H1 (cell line): ENCODE data around the gene FAM98C. TPM values are rescaled to one million over a fixed set of nuclear protein-coding genes. Genes with fewer than 3 reads are reported as not detected.
A peak's percentile ranks its signal among the peaks of the same experiment; 100 is the strongest.

ENCODE experiments used
- CTCF ChIA-PET: fragments of 300-600 bp; sonication (Branson Sonifier 250); formaldehyde crosslinking; loops from one replicate; lab custom pipeline; 2021; ENCODE audit not compliant: partially characterized antibody; lab: Charles Lee
- POLR2A ChIA-PET: fragments of 300-600 bp; sonication (Branson Sonifier 250); formaldehyde crosslinking; loops from one replicate; lab custom pipeline; 2021; ENCODE audit warnings: inconsistent platforms; ENCODE audit not compliant: partially characterized antibody; lab: Charles Lee
- DNase-seq, 2 experiments: peaks; one replicate each; pipeline versions ENCODE4 v3.0.0 to v3.0.0-alpha.2; 2010 to 2022; ENCODE audit warnings: low spot score in 2 of 2, low read depth in 1 of 2, mixed read lengths in 1 of 2
- FAIRE-seq: peaks from 2 replicates; lab custom pipeline; 2011; peaks lifted over from hg19 to GRCh38; lab: Jason Lieb, UNC
- H2AFZ ChIP-seq: 2 replicates; pipeline ENCODE4 v1.8.1; 2012; ENCODE audit warnings: low read length, inconsistent platforms
- H2AK5ac ChIP-seq: 2 replicates; pipeline ENCODE4 v1.6.1; 2013; ENCODE audit warnings: low read depth, low read length
- H2BK120ac ChIP-seq: replicated peaks from 2 replicates; pipeline ENCODE3; 2013; ENCODE audit warnings: low read depth, low read length, inconsistent platforms
- H2BK12ac ChIP-seq: 2 replicates; pipeline ENCODE4 v1.6.1; 2013; ENCODE audit warnings: low read depth, low read length
- H2BK15ac ChIP-seq: 2 replicates; pipeline ENCODE4 v1.6.1; 2013; ENCODE audit warnings: low read length
- H2BK20ac ChIP-seq: 2 replicates; pipeline ENCODE4 v1.6.1; 2013; ENCODE audit warnings: low read length
- H2BK5ac ChIP-seq: 2 replicates; pipeline ENCODE4 v1.6.1; 2013; ENCODE audit warnings: low read depth, low read length
- H3K14ac ChIP-seq: 2 replicates; pipeline ENCODE4 v1.6.1; 2013; ENCODE audit warnings: inconsistent platforms; ENCODE audit not compliant: insufficient read length
- H3K18ac ChIP-seq: 2 replicates; pipeline ENCODE4 v1.6.1; 2013; ENCODE audit warnings: low read length; ENCODE audit errors: extremely low read depth
- H3K23ac ChIP-seq: 2 replicates; pipeline ENCODE4 v1.6.1; 2013; ENCODE audit warnings: inconsistent platforms; ENCODE audit not compliant: insufficient read length
- H3K23me2 ChIP-seq: 2 replicates; pipeline ENCODE4 v1.6.1; 2013; ENCODE audit warnings: low read depth, low read length
- H3K27ac ChIP-seq: 2 replicates; pipeline ENCODE4 v1.6.1; 2011; ENCODE audit warnings: low read depth, low read length, inconsistent platforms
- H3K27me3 ChIP-seq, 4 experiments: replicated peaks in 1 of 4; 1 replicate in 1 of 4; 2 replicates in 3 of 4; pipeline versions ENCODE4 v1.6.1 to v1.8.1; 2011 to 2013; ENCODE audit warnings: low read length in 3 of 4, mild to moderate bottlenecking in 3 of 4, inconsistent platforms in 2 of 4, mixed read lengths in 2 of 4, moderate library complexity in 1 of 4; ENCODE audit not compliant: control insufficient read depth in 3 of 4, insufficient read depth in 3 of 4; ENCODE audit errors: extremely low read depth in 1 of 4
- H3K36me3 ChIP-seq, 4 experiments: 2 replicates each; pipeline versions ENCODE4 v1.6.1 to v1.8.1; 2011 to 2013; ENCODE audit warnings: mild to moderate bottlenecking in 4 of 4, low read length in 3 of 4, moderate library complexity in 2 of 4, control low read depth in 1 of 4, inconsistent platforms in 1 of 4; ENCODE audit not compliant: insufficient read depth in 4 of 4, control insufficient read depth in 2 of 4
- H3K4ac ChIP-seq: replicated peaks from 2 replicates; pipeline ENCODE3; 2013; ENCODE audit warnings: low read length, low read depth, mixed read lengths, inconsistent platforms; ENCODE audit not compliant: insufficient read length
- H3K4me1 ChIP-seq, 4 experiments: replicated peaks in 1 of 4; 1 replicate in 1 of 4; 2 replicates in 3 of 4; pipeline versions ENCODE4 v1.6.1 to v1.8.1; 2011 to 2013; ENCODE audit warnings: low read length in 3 of 4, inconsistent platforms in 2 of 4, mixed read lengths in 1 of 4; ENCODE audit not compliant: insufficient read depth in 4 of 4, control insufficient read depth in 3 of 4
- H3K4me2 ChIP-seq, 2 experiments: 2 replicates each; pipeline versions ENCODE4 v1.6.1 to v1.8.1; 2011 to 2013; ENCODE audit warnings: low read depth in 2 of 2, low read length in 2 of 2, control low read depth in 1 of 2, inconsistent platforms in 1 of 2, mild to moderate bottlenecking in 1 of 2; ENCODE audit not compliant: insufficient read depth in 1 of 2
- H3K4me3 ChIP-seq, 4 experiments: fragments of 200-600, 300-600 bp in 1 of 4; sonication (generic), shearing (Covaris generic), sonication (Bioruptor Twin) in 1 of 4; 2 replicates each; pipeline versions ENCODE4 v1.5.1 to v1.8.1; 2011 to 2016; ENCODE audit warnings: low read length in 4 of 4, low read depth in 3 of 4, control low read depth in 2 of 4, inconsistent platforms in 2 of 4, mild to moderate bottlenecking in 2 of 4, mixed read lengths in 1 of 4, moderate library complexity in 1 of 4; ENCODE audit not compliant: insufficient read depth in 2 of 4; ENCODE audit errors: extremely low read depth in 1 of 4
- H3K56ac ChIP-seq: replicated peaks from 2 replicates; pipeline ENCODE3; 2013; ENCODE audit warnings: low read depth, mild to moderate bottlenecking, mixed read lengths, low read length, inconsistent platforms; ENCODE audit not compliant: insufficient read length
- H3K79me1 ChIP-seq: 2 replicates; pipeline ENCODE4 v1.6.1; 2013; ENCODE audit warnings: low read depth, low read length, control low read depth
- H3K79me2 ChIP-seq, 2 experiments: 2 replicates each; pipeline versions ENCODE4 v1.6.1 to v1.8.1; 2012 to 2013; ENCODE audit warnings: low read length in 2 of 2, mild to moderate bottlenecking in 2 of 2, inconsistent platforms in 1 of 2; ENCODE audit not compliant: insufficient read depth in 2 of 2, control insufficient read depth in 1 of 2
- H3K9ac ChIP-seq, 4 experiments: replicated peaks in 1 of 4; 1 replicate in 1 of 4; 2 replicates in 3 of 4; pipeline versions ENCODE4 v1.6.1 to v1.8.1; 2011 to 2013; ENCODE audit warnings: low read depth in 3 of 4, low read length in 3 of 4, control low read depth in 2 of 4, mild to moderate bottlenecking in 2 of 4, moderate library complexity in 2 of 4, inconsistent platforms in 1 of 4; ENCODE audit errors: extremely low read depth in 1 of 4
- H3K9me3 ChIP-seq, 2 experiments: 2 replicates each; pipeline versions ENCODE4 v1.6.1 to v1.8.1; 2012 to 2013; ENCODE audit warnings: mild to moderate bottlenecking in 2 of 2, moderate library complexity in 2 of 2, control low read depth in 1 of 2, inconsistent platforms in 1 of 2, low read depth in 1 of 2, low read length in 1 of 2, mixed read lengths in 1 of 2; ENCODE audit not compliant: insufficient read depth in 2 of 2
- H4K20me1 ChIP-seq, 2 experiments: replicated peaks in 1 of 2; 2 replicates each; pipeline versions ENCODE3 to v1.8.1; 2011 to 2013; ENCODE audit warnings: inconsistent platforms in 2 of 2, low read length in 2 of 2, mild to moderate bottlenecking in 1 of 2; ENCODE audit not compliant: insufficient read depth in 2 of 2, control insufficient read depth in 1 of 2
- H4K5ac ChIP-seq: 2 replicates; pipeline ENCODE4 v1.6.1; 2013; ENCODE audit warnings: low read length, low read depth, mixed read lengths, inconsistent platforms; ENCODE audit not compliant: insufficient read length
- H4K8ac ChIP-seq: 2 replicates; pipeline ENCODE4 v1.8.0; 2013; ENCODE audit warnings: mild to moderate bottlenecking, moderate library complexity, low read length, inconsistent platforms; ENCODE audit not compliant: insufficient read depth; ENCODE audit errors: extremely low read depth
- H4K91ac ChIP-seq: replicated peaks from 2 replicates; pipeline ENCODE3; 2013; ENCODE audit warnings: low read length, mixed read lengths, inconsistent platforms; ENCODE audit not compliant: insufficient read length
- ASH2L ChIP-seq: fragments of 200-600, 300-600 bp; sonication (generic); IDR thresholded peaks from one replicate; pipeline ENCODE4 v1.7.1; 2017; ENCODE audit warnings: low read length
- BRCA1 ChIP-seq: IDR thresholded peaks from 2 replicates; pipeline ENCODE4 v1.6.1; 2012; ENCODE audit warnings: low read depth, low read length, improper control_type of control experiment
- CBX5 ChIP-seq: fragments of 300-800, 300-1000 bp; sonication (generic); IDR thresholded peaks from 2 replicates; pipeline ENCODE4 v1.7.1; 2016; ENCODE audit warnings: antibody characterized with exemption, low read length, low read depth
- CBX8 ChIP-seq: fragments of 300-800, 300-1000 bp; sonication (generic); IDR thresholded peaks from 2 replicates; pipeline ENCODE4 v1.7.1; 2016; ENCODE audit warnings: low read depth, low read length, borderline replicate concordance
- KDM4A ChIP-seq: IDR thresholded peaks from one replicate; pipeline ENCODE4 v1.7.1; 2012; ENCODE audit warnings: low read depth, mild to moderate bottlenecking, moderate library complexity, low read length, inconsistent platforms; ENCODE audit not compliant: severe bottlenecking
- MAFK ChIP-seq: IDR thresholded peaks from 2 replicates; pipeline ENCODE4 v1.6.1; 2012; ENCODE audit warnings: low read depth, mild to moderate bottlenecking, improper control_type of control experiment, low read length
- POLR2A ChIP-seq, 2 experiments: IDR thresholded peaks; 1 replicate in 1 of 2; 2 replicates in 1 of 2; pipeline ENCODE4 v1.6.1; 2011; ENCODE audit warnings: low read depth in 2 of 2, low read length in 2 of 2, mild to moderate bottlenecking in 2 of 2; ENCODE audit errors: control extremely low read depth in 1 of 2
- SAP30 ChIP-seq: fragments of 300-600 bp; sonication (generic); IDR thresholded peaks from 2 replicates; pipeline ENCODE4 v1.7.1; 2012; ENCODE audit warnings: low read length, moderate library complexity, mild to moderate bottlenecking, inconsistent platforms; ENCODE audit not compliant: insufficient read depth, insufficient replicate concordance
- SIN3A ChIP-seq, 2 experiments: IDR thresholded peaks in 1 of 2; conservative IDR thresholded peaks in 1 of 2; 2 replicates each; pipeline ENCODE4 v1.6.1; 2011 to 2012; ENCODE audit warnings: low read length in 2 of 2, improper control_type of control experiment in 1 of 2, low read depth in 1 of 2, mild to moderate bottlenecking in 1 of 2
- TAF1 ChIP-seq: IDR thresholded peaks from 2 replicates; pipeline ENCODE4 v1.6.1; 2011; ENCODE audit warnings: mild to moderate bottlenecking, low read depth, low read length
- TCF12 ChIP-seq: IDR thresholded peaks from 2 replicates; pipeline ENCODE4 v1.6.1; 2011; ENCODE audit warnings: low read depth, mild to moderate bottlenecking, low read length
- TEAD4 ChIP-seq: IDR thresholded peaks from 2 replicates; pipeline ENCODE4 v1.6.1; 2012; ENCODE audit warnings: low read depth, low read length, inconsistent platforms, mixed read lengths
- YY1 ChIP-seq: IDR thresholded peaks from 2 replicates; pipeline ENCODE4 v1.6.1; 2011; ENCODE audit warnings: low read depth, mild to moderate bottlenecking, low read length
- WGBS, 2 experiments: shearing (Covaris generic) in 1 of 2; methylation state at CpG; one replicate each; pipeline versions ENCODE4 v1.1.6 to v1.1.7; 2013 to 2015; ENCODE audit warnings: low lambda C conversion rate in 2 of 2, mixed read lengths in 2 of 2, inconsistent platforms in 1 of 2, low coverage in 1 of 2, missing lambda C conversion rate in 1 of 2; ENCODE audit not compliant: insufficient replicate concordance in 2 of 2, insufficient coverage in 1 of 2, insufficient read length in 1 of 2; ENCODE audit errors: extremely low coverage in 1 of 2, missing lambda C conversion rate in 1 of 2; 5-methylcytosine and 5-hydroxymethylcytosine counted together
- polyA plus RNA-seq, 7 experiments: library from polyadenylated mRNA; depleted of rRNA in 3 of 7; stranded (reverse) in 5 of 7; unstranded in 2 of 7; fragments of >200 nt in 5 of 7; fragments of 200-250 nt in 2 of 7; gene quantifications; 1 replicate in 5 of 7; 2 replicates in 1 of 7; 4 replicates in 1 of 7; pipeline versions ENCODE4 v1.2.1 to v1.2.3, GENCODE V29; 2011 to 2013; ENCODE audit warnings: missing spikeins in 2 of 7, mixed read lengths in 2 of 7
- total RNA-seq: library from RNA; stranded (reverse); fragmentation: NEBNext Ultra II Directional; extraction: Animal tissue kit (Norgen Biotek cat#: 25700); gene quantifications from 2 replicates; pipeline ENCODE4 v1.2.1, GENCODE V29; 2021

The FAM98C gene
- total and polyA plus RNA-seq, 2 of the 8 experiments (the other 6 are each of a cell fraction or from before 2014, with no cell fraction given), result 6.1 to 9.4 TPM

DNA sequence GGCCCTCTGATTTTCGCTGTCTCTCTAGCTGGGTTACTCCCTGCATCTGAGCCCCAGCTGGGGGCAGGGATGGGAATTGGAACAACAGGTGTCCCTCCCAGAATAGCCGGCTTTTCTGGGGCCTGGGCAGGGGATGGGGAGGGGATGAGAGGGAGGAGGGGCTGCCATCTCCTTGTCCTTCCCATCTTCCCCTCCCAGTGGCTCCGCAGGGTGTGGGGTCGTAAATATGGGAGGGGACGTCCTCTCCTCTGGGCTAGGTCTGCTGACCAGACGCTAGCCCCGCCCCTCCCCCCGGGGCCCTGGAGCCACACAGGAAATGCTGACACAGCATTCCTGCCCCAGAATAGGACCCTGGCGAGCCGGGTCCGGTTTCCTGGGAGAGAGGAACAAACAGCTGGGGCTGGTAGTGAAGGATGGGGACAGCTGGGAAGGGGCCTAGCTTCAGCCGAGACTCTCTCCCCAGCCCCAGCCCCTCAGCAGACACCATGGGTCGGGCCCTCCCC lies 31.7 kb downstream of the FAM98C start:
- Histone ChIP-seq H4K8ac (peak overlapping the region; percentile 92; the same call in 1 of the 2 replicates), H2AK5ac (peak overlapping the region; percentile 75; the same call in 1 of the 2 replicates), H3K27ac (peak overlapping the region; percentile 45; the same call in 1 of the 2 replicates), H3K4ac (no peak overlapping the region), H3K14ac (no peak overlapping the region), H3K36me3 (no peaks in the 10 kb centered on the region), H2BK120ac (peak overlapping the region; percentile 19), H2BK15ac (0 out of 2 replicates have a peak overlapping the region, but pooled peaks have one; percentile 92), H4K91ac (peak overlapping the region; percentile 12), H4K5ac (no peak overlapping the region), H2BK5ac (peak overlapping the region; percentile 95), H4K20me1 (no peaks in the 10 kb centered on the region), H3K4me1 (peaks cover 5 to 10% (median 7%) of the 10 kb centered on the region in 4 experiments; a peak in 6 of 7 replicates), H3K79me1 (no peaks in the 10 kb centered on the region), H3K79me2 (peaks cover 0 to 8% of the 10 kb centered on the region in 2 experiments; a peak in 1 of 4 replicates), H3K56ac (no peak overlapping the region), H3K23ac (no peak overlapping the region), H3K4me3 (peak overlapping the region; percentile 42 to 74 (median 64)), H3K27me3 (no peaks in the 10 kb centered on the region), H3K9ac (peak overlapping the region in 2 of 4 experiments; percentile 19 to 25; a peak in 2 of 7 replicates), H3K18ac (peak overlapping the region; percentile 89), H3K23me2 (peaks cover 8% of the 10 kb centered on the region; the same call in 1 of the 2 replicates), H3K9me3 (no peaks in the 10 kb centered on the region), H2BK20ac (no peak overlapping the region), H2AFZ (no peak overlapping the region), H2BK12ac (peak overlapping the region; percentile 98), H3K4me2 (peak overlapping the region; percentile 96)
- ChIA-PET POLR2A (interaction anchor here (0.6 to 2.1 kb wide), 17 partner anchors 8 to 697 kb away, joined by 3 to 10 read pairs (median 4); partner anchors contain the start of genes FAM98C, GGN, RASGRP4 and SPRED3), CTCF (interaction anchor here (0.6 to 2.6 kb wide), 6 partner anchors 9 to 899 kb away, joined by 3 to 11 read pairs (median 4); partner anchors contain the start of genes FAM98C and RASGRP4)
- FAIRE-seq (no peak), DNase-seq (peak in 1 of 2 experiments; percentile 89)
- 12% methylated on average over 7 of the region's 13 CpGs; no CpG with 5 or more reads in 1 of the 2 experiments for WGBS, 2 experiments
- peak; percentile 63 to 69; a peak in 3 of 4 replicates for TF ChIP-seq SIN3A (conservative IDR thresholded peaks at IDR 0.05 in 1 of 2, IDR thresholded peaks at IDR 0.05 in 1 of 2; ENCODE audit: low read depth in 1 of 2, low read length in 2 of 2)
- TF ChIP-seq POLR2A (IDR thresholded peaks at IDR 0.05; ENCODE audit: control extremely low read depth in 1 of 2, low read depth in 2 of 2, low read length in 2 of 2), result peak in 1 of 2 experiments; percentile 54; a peak in 1 of 3 replicates
- TF ChIP-seq TAF1, result peak; percentile 39; the same call in 1 of the 2 replicates
- no peak for TF ChIP-seq CBX5
- peak; percentile 100 for TF ChIP-seq MAFK
- TF ChIP-seq CBX8, result no peak
- peak; percentile 48 for TF ChIP-seq SAP30
- peak; percentile 53; the same call in 1 of the 2 replicates for TF ChIP-seq TEAD4
- TF ChIP-seq ASH2L, result peak; percentile 72
- no peak for TF ChIP-seq YY1
- no peak for TF ChIP-seq BRCA1
- TF ChIP-seq TCF12, result 0 out of 2 replicates have a peak, but pooled peaks have one; percentile 62
- peak; percentile 34 for TF ChIP-seq KDM4A
